HG03457 (cell line): ENCODE measurements around the gene CYP17A1.
A peak's percentile ranks its signal among the peaks of the same experiment; 100 is the strongest.

Source experiments
- ATAC-seq: cut with Tn5 transposase; IDR thresholded peaks from one replicate; pipeline ENCODE4 v1.9.1; 2021; ENCODE audit warnings: moderate number of reproducible peaks; ENCODE audit not compliant: unreplicated experiment

Gene CYP17A1

DNA sequence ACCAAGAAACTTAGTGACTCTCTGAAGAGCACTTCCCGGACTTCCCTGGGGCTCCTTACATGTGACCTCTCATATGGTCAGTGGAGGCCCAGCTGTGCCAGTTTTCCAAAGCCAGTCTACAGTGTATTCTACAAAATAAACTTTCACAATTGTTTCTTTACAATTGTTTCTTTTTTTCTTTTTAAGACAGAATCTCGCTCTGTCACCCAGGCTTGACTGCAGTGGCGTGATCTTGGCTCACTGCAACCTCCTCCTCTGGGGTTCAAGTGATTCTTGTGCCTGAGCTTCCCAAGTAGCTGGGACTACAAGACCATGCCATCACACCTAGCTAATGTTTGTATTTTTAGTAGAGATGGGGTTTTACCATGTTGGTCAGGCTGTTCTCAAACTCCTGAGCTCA lies 25.9 kb downstream of the CYP17A1 start:
- no peak for ATAC-seq

DNA sequence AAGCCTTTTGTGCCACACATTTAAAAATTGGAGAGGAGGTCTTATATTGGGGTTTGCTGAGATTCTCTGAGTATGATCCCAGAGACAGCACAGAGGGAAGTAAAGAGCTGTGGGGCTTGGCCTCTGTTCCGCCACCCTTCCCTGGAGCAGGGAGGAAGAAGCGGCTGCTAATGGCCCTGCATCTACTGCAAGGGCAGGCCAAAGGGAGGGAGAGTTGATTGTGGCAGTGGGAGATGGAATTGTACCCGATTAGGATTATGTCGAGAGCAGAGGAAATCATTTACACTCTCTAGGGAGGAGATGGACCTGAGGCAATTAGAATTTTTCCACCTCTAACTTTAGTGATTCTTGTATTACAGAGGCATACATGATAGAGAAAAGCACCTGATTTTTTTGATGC lies 28.8 kb downstream of the CYP17A1 start:
- ATAC-seq = no peak

DNA sequence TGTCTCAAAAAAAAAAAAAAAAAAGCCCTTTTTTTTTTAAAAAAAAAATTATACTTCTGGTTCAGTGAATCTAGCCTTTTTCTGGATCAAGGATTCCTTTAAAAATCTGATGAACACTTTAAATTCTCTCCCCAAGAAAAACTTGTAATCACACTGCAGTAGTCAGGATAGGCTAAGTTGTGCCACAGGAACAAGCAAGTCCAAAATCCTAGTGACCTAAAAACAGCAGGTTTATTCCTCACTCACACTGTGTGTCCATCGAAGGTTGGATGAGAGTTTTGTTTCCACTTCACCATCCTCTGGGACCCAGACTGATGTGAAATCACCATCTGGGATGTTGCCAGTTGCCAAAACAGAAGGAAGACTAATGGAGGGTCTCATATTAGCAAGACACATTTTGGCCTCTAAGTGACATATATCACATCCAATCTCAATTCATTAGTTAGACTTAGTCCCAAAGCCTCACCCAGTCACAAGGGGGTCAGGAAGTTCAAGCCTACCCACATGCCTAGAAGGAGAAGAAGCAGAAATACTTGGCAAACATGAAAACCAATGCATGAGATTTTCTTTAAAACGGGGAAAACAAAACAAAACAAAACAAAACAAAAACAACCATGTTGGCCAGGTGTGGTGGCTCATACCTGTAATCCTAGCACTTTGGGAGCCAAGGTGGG lies 32.7 kb downstream of the CYP17A1 start:
- no peak for ATAC-seq

DNA sequence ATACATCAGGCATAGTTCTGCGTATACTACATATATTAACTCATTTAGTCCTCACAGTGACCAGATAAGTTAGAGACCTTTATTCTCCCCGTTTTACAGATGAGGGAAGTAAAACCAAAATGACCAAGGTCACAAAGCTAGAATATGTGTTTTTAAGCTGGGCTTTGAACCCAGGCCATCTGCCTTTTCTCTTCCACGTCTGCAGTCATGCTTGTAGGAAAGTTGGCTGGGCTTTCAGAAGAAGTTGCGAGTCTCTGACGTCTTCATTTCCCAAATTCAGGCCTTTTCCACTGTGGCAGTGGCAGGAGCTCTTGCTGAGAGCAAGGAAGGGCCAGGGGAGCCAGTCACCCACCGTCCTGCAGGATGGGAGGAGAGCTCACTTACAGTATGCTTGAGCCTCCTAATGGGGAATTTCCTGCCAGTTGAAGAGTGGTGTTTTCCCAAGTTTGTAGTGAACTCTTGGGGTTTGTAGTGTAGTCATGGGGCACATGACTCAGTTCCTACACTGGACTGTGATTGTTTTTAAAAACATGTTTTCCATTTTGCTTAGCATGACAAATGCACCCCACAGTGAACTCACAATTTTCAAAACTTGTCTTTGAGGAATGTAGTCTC lies 34.2 kb downstream of the CYP17A1 start:
- ATAC-seq = no peak

DNA sequence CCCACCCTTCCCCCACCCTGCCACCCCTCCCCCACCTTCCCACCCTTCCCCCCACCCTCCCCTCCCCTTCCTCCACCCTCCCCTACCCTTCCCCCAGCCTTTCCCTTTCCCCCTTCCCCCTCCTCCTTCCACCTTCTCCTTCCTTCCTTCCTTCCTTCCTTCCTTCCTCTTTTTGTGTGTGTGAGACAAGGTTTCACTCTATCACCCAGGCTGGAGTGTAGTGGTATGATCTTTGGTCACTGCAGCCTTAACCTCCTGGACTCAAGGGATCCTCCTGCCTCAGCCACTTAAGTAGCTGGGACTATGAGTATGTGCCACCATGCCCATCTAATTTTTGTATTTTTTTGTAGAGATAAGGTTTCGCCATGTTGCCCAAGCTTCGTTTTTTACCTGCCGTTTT lies 35.2 kb downstream of the CYP17A1 start:
- ATAC-seq = no peak

DNA sequence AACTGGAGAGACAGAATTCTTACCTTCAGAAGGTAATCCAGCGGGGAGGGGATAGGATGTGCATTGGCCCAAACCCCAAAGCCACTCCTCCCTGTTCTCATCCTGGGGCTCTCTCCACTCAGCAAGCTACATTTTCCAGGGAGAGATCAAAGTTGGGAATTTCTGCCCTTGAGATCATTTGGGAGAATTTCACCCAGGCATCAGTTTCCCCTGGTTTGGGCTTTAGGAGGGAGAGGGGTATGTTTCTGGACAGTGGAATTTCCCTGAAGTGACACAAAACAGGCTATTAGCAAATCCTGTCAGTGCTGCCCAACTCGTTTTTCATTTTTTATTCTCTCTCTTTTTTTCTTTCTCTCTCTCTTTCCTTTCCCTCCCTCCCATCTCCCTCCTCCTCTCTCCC lies 35.7 kb downstream of the CYP17A1 start:
- no peak for ATAC-seq

DNA sequence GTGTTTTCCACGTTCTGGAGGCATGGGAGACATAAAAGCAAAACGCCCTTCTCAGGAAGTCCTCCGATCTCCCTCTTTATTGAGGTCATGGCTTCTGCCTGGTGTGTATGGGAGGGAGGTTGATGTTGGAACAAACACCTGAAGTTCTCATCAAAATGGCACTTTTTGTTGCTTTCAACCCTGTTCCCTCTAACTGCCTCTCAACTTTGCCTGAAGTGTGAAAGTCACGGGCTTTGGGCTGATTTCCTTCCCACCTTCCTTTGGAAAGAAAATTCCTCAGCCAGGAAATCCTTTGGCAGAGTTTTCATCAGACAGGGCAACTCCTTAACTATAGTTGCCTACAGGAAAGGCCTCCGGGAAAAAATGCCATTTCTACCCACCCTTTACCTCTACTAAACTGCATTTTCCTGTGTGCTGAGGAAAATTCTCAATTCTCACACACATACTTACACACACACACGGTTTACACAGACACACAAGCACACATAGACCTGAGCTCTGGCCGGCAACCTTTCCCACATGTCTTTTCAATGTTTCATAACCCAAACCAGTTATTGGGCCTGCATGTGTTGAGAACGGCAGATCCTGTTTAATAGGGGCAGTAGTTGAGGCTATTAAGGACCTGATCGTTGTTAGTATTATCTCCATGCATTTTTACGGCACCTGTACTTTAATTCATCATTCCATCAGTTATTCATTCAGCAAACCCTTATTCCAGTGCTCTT lies 36.4 kb downstream of the CYP17A1 start:
- ATAC-seq = no peak

DNA sequence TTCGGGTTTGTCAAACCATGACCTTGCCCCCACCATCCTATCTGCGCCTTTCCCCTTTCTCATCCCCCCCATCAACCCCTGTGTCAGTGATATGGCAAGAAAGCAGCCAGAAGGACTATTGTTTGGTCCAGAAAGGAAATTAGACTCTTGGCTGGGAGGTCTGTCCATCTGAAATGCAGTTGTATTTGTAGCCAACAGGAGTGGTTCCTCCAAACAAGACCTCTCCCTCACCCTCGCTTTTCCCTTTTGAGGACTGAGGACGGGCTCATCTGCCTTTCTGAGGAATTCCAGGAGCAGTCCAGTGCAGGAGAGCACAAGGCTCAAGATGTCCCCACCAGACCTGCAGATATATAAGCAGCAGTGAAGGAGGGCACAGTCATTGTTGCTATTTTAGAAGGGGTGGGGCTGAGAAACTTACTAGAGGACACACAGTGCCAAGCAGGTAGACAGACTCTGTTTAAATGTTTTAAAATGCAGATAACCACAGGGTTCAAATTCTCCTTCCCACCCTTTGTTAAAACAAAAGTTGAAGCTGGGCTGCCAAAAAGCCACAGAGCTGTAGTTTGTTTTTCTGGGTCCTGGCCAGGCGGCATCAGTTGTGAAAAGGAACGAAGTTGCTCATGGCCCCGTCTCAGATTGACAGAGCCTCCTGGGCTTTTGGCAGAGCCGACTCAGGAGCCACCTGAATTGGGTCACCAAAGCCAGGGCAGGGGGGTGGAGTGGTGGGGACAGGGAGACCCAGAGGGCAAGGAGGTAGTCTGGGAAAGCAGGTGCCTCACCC lies 37.3 kb downstream of the CYP17A1 start:
- no peak for ATAC-seq

DNA sequence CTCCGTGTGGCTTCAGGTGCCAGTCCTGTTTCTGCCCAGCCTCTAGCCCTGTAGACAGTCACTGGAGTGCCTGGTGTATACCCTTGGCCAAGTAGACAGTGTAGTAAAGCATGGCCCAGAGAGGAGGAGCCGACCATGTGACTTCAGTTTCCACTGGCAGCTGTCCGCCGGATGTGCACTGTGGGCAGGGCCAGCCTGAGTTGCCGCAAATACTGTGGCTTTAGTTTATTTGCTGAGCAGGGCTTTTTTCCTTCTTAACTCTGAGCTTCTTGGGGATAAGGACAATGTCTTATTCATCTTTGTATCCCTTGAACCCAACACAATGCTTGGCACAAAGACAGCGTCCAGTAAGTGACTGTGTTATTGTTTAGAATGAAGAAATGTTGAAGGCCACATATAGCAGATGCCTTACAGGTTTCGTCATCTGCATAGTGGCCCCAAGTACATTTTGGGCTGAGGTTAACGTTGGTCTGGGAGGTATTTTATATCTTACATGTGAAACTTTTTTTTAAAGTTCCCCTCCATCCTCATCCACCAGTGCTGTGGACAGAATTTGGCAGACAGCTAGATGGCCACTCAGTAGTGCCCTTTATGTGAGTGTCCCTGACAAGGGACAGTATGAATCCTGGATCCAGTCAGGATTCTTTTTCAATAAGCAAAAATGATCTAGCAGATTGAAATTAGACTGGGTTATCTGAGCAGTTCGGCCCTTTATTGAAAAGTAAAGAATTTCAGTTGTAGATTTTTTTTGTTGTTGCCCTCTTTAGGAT lies 40.6 kb downstream of the CYP17A1 start:
- peak; percentile 93 for ATAC-seq

DNA sequence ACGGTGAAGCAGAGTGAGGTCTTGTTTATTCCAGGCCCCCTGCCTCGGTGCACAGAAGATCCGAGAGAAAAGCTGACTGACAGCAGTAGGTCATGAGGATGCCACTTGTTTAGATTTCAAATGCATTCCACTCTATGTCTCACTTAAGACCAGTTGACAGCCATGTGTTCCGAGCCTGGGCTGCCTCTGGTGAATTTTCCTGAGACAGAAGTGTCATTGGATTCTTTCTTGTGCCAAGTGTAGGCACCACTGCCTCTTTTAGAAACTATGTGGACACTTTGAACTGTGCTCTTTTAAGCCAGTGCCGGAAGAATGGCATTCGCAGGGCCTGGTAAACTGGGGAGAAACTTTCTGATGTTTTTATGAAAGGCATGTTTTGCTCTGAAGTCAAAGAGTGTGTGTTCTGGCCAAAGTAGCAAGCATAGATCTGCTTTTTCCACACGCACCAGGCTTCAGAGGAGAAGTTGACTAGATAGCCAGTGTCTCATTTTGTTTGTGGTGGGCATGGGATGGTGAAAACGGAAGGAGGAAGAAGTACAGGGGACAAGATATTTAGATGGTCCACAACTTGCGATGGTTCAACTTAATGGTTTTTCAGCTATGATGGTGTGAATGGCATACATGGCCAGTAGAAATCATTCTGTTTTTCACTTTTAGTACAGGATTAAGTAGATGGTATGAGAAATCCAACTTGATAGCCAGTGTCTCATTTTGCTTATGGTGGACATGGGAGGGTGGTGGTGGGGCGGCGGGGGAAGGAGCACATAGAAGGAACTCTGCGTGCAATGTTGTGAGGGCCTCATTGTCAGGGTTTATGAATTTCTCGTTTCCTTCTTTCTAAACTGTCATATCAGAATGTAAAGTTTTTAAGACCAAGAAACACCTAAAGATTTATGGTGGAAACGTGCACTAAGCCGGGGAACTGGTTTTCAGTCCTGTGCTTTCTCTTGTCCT lies 41.5 kb downstream of the CYP17A1 start:
- ATAC-seq = no peak

DNA sequence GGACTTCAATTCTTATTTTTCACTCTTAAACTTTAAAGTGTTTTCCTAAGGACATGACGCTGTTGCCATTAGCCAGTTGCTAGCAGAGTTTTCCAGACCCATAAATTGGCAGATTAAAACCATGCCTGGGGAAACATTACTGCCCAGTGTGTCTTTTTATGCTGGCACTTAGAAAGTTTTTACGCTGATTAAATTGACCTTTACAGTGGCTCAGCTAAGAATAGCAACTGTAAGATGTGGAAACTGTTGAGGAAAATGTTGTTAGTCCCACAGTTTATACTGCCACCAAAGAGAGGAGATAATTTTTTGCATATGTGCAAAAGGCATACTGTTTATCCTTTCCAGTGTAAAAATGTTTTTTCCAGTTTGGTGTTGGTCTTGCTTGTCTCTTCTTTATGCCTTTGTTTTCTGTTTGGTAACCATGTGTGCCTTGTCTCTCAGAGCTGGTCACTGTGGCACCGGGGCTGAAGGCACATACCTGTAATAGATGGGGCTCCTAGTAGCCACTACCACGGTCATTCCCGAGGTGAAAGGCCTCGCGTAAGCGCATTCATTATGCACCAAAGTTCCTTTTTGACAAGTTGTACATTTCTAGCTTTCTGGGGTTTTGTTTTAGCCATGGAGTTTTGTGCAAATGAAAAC lies 45.3 kb downstream of the CYP17A1 start:
- ATAC-seq = no peak

DNA sequence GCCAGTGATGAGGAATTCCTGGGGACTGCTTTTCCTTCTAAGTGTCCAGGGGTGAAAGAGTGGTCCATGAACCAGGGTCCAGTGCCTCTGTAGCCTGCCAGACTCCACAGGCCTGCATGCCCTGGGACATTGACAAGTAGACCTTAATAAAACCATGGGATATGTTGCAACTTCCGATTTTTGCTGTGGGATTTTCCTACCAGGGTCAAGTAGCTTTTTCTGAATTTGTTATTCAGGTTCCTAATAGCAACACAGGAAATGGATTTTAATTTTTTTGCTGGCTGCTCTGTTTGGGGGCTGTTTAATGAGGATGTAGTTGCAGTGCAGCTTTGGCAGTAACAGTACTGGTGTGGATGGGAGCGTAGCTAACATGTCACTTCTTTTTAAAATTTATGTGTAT lies 51.4 kb downstream of the CYP17A1 start:
- no peak for ATAC-seq

DNA sequence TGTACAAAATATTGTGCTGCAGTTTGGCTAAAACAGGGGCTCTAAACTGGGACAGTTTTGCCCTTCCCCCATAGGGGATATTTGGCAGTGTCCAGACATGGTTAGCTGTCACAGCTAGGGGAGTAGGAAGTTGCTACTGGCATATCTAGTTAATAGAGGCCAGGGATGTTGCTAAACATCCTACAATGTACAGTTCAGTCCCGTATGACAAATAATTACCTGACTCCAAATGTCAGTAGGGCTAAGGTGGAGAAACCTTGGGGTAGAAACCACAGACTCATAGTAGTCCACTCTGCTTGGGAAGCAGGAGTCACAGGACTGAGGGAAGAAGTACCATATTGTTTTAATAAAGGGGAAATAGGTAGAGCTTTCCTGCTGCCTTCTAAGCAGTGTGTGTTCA lies 53.6 kb downstream of the CYP17A1 start:
- no peak for ATAC-seq

DNA sequence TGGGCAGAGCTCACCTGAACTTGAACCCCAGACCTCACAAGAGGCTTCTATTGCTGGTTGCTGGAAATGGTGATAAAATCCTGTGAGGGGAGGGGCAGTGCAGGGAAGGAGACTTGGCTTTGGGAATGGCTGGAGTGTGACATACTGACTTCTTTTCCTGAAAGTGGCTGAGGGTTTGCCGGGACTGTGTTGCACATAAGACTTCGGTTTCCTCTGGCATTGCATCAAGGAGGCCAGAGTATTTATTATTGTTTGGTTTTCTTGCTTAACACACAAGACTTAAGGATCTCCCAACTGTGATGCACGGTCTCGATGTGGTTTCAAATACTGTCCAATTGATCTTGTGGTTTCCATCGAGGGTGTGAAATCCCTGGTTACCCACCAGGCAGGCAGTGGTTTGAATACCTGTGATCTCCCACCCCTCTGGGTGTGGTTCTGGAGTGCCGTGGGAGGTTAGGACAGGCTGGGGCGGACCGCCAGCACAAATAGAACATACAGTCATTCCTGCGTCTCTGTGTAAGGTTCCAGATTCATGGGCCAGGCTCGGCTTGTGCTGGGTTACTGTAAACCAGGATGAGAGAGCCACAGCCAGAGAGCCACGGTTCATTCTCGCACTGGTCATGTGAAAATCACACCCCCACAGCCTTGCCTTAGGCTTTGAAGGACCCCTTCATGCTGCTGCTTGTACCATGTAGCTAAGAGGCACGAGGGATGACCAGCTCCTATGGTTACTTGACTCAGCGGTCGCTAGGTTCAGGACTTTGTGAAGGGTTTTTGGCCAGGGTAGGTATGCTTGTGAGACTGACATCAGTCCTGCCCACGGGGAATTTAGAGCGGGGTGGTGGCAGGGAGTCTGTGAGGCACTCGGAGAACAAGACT lies 54.3 kb downstream of the CYP17A1 start:
- ATAC-seq = no peak

DNA sequence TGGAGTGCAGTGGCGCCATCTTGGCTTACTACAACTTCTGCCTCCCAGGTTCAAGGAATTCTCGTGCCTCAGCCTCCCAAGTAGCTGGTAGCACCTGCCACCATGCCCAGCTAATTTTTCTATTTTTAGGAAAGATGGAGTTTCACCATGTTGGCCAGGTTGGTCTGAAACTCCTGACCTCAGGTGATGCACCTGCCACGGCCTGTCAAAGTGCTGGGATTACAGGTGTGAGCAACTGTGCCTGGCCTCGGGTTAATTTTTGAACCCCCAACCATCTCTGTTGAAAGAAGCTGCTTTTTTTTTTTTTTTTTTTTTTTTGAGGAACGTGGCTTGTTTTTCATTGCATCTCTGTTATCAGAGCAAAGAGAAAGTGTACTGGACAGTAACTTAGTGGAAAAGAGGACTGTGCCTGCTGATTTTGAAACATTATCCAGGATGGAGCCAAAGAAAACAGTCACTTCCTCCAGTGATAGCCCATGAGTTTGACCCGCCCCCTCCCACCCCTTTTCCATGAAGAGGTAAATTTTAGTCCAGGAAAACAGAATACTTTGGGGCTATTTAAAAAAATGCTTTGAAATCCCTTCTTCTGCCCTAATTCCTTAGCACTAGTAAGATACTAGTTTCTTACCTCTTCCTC lies 55.2 kb downstream of the CYP17A1 start:
- ATAC-seq = no peak

DNA sequence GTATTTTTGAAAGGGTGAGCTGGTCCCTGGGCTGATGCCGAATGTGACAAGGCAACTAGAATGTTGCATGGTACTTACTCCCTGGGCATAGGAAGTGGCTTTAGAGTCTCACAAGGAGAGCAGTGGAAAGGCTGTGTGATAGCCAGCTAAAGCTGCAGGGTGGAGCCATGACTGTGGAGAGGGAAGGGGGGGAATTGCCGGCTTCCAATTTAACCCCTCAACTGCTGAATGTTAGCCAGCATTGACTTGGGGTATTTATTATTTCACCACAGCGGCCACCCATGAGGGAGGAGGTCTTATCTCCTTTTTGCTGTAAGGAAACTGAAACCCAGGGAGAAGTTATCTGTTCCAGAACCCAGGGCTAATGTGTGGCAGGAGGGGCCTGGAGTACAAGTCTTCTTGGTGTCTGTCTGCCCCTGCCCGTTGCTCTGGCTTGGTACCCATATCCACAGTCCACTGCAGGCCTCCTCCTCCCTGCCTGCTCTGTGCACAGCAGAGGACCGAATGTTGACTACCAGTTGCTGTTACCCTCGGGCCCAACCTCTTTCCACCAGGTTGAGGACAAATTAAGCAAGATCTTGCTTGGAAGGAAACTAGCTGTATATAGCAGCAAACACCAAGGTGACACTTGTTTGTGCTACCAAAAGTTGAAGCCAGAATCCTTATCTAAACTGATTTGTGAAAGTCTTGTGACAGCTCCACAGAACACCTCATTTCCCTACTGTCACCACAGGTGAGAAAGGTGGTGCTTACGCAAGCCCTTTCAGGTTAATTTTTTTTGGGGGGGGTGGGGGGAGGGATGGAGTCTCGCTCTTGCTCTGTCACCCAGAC lies 55.9 kb downstream of the CYP17A1 start:
- ATAC-seq = no peak
